Colonic mucosa (tissue), 4 donors: ENCODE results near the gene TCF15. TPM values are rescaled to one million over a fixed set of nuclear protein-coding genes. Genes with fewer than 3 reads are reported as not detected.

Experiments
- DNase-seq: peaks from one replicate; pipeline ENCODE4 v3.0.0-alpha.2; 2020
- H3K27ac ChIP-seq: fragments of 200-600 bp; one replicate; pipeline ENCODE4 v1.8.0; 2021
- H3K27me3 ChIP-seq: fragments of 200-600 bp; one replicate; pipeline ENCODE4 v1.8.0; 2021
- H3K36me3 ChIP-seq: fragments of 200-600 bp; one replicate; pipeline ENCODE4 v1.8.0; 2021
- H3K4me1 ChIP-seq: fragments of 200-600 bp; one replicate; pipeline ENCODE4 v1.8.0; 2021; ENCODE audit warnings: mild to moderate bottlenecking
- H3K4me3 ChIP-seq: fragments of 200-600 bp; one replicate; pipeline ENCODE4 v1.8.0; 2021
- H3K9ac ChIP-seq, 2 donors: one replicate each; pipeline ENCODE4 v1.7.0; 2013; ENCODE audit warnings: control low read depth in 2 of 2, low read depth in 2 of 2, low read length in 2 of 2
- H3K9me3 ChIP-seq: fragments of 200-600 bp; one replicate; pipeline ENCODE4 v1.8.0; 2021
- CTCF ChIP-seq: fragments of 200-600 bp; IDR thresholded peaks from one replicate; pipeline ENCODE4 v1.8.0; 2022; ENCODE audit warnings: antibody characterized with exemption, mild to moderate bottlenecking
- intact Hi-C: fragments of 100-400 bp; cut with DNase I; formaldehyde crosslinking; loops from one replicate; pipeline ENCODE4 v1.14.1; 2022
- total RNA-seq, 2 donors: library from RNA; stranded (reverse); fragmentation: NEBNext Ultra II Directional in 1 of 2; extraction: Animal tissue kit (Norgen Biotek cat#: 25700) in 1 of 2; gene quantifications; one replicate each; pipeline ENCODE4 v1.2.1, GENCODE V29; 2021
- donor health status: healthy.
- donor health status: DM: no; HTN: no; CAD: no.
- donor health status: DM: no; HTN: no; CAD: no.

TCF15 gene
- total RNA-seq, 2 donors from 2014 or later = 0.16 to 0.22 TPM

GRCh38 chr20:611843-612185 is 1.7 kb upstream of the TCF15 start:
- no peaks in the 10 kb centered on the region for H3K36me3 ChIP-seq
- no peak for DNase-seq
- no peak for TF ChIP-seq CTCF
- H3K4me3 ChIP-seq = no peak overlapping the region
- peaks cover 34% of the 10 kb centered on the region for H3K27me3 ChIP-seq
- no peaks in the 10 kb centered on the region for H3K9me3 ChIP-seq
- intact Hi-C loops = no loop called here
- no peak overlapping the region for H3K9ac ChIP-seq
- no peaks in the 10 kb centered on the region for H3K4me1 ChIP-seq
- H3K27ac ChIP-seq = no peak overlapping the region

- no peaks in the 10 kb centered on the region for H3K36me3 ChIP-seq
- no peaks in the 10 kb centered on the region for H3K4me1 ChIP-seq
- H3K27ac ChIP-seq = no peak overlapping the region
- no peak for DNase-seq
- no peak overlapping the region for H3K9ac ChIP-seq
- H3K27me3 ChIP-seq = peaks cover 34% of the 10 kb centered on the region
- no peak overlapping the region for H3K4me3 ChIP-seq
- H3K9me3 ChIP-seq = no peaks in the 10 kb centered on the region
- no peak for TF ChIP-seq CTCF
- intact Hi-C loops = no loop called here
These were observed 1.1 kb upstream of the TCF15 start for GRCh38 chr20:611047-611842.

- peaks cover 34% of the 10 kb centered on the region for H3K27me3 ChIP-seq
- no peaks in the 10 kb centered on the region for H3K9me3 ChIP-seq
- no peaks in the 10 kb centered on the region for H3K4me1 ChIP-seq
- H3K27ac ChIP-seq = no peak overlapping the region
- no peaks in the 10 kb centered on the region for H3K36me3 ChIP-seq
- peak overlapping the region in 1 of 2 donors; percentile 24 for H3K9ac ChIP-seq
- TF ChIP-seq CTCF = no peak
- H3K4me3 ChIP-seq = no peak overlapping the region
- intact Hi-C loops = no loop called here
- no peak for DNase-seq
These were observed 641 bp downstream of the TCF15 start for GRCh38 chr20:609371-609964.

- no peak for TF ChIP-seq CTCF
- Histone ChIP-seq H3K4me1 (no peaks in the 10 kb centered on the region), H3K9ac (no peak overlapping the region), H3K27ac (no peak overlapping the region), H3K36me3 (no peaks in the 10 kb centered on the region), H3K9me3 (no peaks in the 10 kb centered on the region), H3K27me3 (peaks cover 34% of the 10 kb centered on the region), H3K4me3 (no peak overlapping the region)
- intact Hi-C loops = no loop called here
- DNase-seq = no peak
These were observed 1.1 kb downstream of the TCF15 start for GRCh38 chr20:608970-609369.

- intact Hi-C loops = no loop called here
- H3K27ac ChIP-seq = no peak overlapping the region
- H3K27me3 ChIP-seq = peaks cover 34% of the 10 kb centered on the region
- H3K4me1 ChIP-seq = no peaks in the 10 kb centered on the region
- H3K9ac ChIP-seq = no peak overlapping the region
- DNase-seq = no peak
- H3K36me3 ChIP-seq = no peaks in the 10 kb centered on the region
- H3K9me3 ChIP-seq = no peaks in the 10 kb centered on the region
- H3K4me3 ChIP-seq = no peak overlapping the region
- TF ChIP-seq CTCF = no peak
These were observed 2.6 kb downstream of the TCF15 start for GRCh38 chr20:607476-607875.
